WERI-Rb-1 (cell line): Measurements from ENCODE around the gene AMZ1.

ENCODE experiments used
- DNase-seq: peaks from one replicate; pipeline ENCODE4 v3.0.0-alpha.2; 2020
- H3K27ac ChIP-seq: fragments of 250-450 bp; sonication (Bioruptor Pico); 2 replicates; pipeline ENCODE4 v1.5.1; 2020; ENCODE audit warnings: mild to moderate bottlenecking, moderate library complexity
- H3K27me3 ChIP-seq: fragments of 250-450 bp; sonication (Bioruptor Pico); 2 replicates; pipeline ENCODE4 v1.5.1; 2021; ENCODE audit warnings: mild to moderate bottlenecking, low read depth, moderate library complexity; ENCODE audit not compliant: insufficient read depth, severe bottlenecking
- H3K36me3 ChIP-seq: fragments of 250-450 bp; sonication (Bioruptor Pico); 2 replicates; pipeline ENCODE4 v1.5.1; 2020; ENCODE audit warnings: mild to moderate bottlenecking, moderate library complexity
- H3K4me3 ChIP-seq: 2 replicates; pipeline ENCODE4 v1.5.1; 2011; ENCODE audit warnings: low read depth, mild to moderate bottlenecking, control low read depth, low read length
- H3K9me3 ChIP-seq: fragments of 250-450 bp; sonication (Bioruptor Pico); 2 replicates; pipeline ENCODE4 v1.5.1; 2021; ENCODE audit warnings: mild to moderate bottlenecking, moderate library complexity; ENCODE audit not compliant: severe bottlenecking
- TF ChIP-seq, protein P1 (sequence below): IDR thresholded peaks from 2 replicates; pipeline ENCODE4 v1.5.1; 2011; ENCODE audit warnings: low read depth, mild to moderate bottlenecking, control low read depth, inconsistent platforms, low read length

The AMZ1 gene

DNA sequence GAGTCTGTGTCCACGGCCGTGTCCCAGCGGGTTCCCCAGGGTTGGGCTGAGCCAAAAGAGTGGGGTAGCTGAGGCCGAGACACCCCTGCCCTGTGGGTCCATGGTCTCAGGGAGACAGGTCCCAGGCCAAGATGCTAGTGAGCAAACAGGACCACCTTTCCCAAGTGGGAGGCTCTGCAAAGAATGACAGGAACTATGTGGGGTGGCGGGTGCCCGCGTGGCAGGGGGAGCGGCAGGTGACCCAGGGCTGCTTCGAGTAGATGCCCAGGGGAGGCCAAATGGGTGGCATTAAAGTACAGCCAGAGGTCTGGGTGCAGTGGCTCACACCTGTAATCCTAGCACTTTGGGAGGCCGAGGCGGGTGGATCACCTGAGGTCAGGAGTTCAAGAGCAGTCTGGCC, 38.0 kb upstream of the AMZ1 start:
- no peak for DNase-seq
- Histone ChIP-seq H3K9me3 (no peaks in the 10 kb centered on the region), H3K27ac (no peak overlapping the region), H3K27me3 (no peaks in the 10 kb centered on the region), H3K36me3 (peaks cover 45% of the 10 kb centered on the region), H3K4me3 (no peak overlapping the region)
- TF ChIP-seq, protein P1, sequence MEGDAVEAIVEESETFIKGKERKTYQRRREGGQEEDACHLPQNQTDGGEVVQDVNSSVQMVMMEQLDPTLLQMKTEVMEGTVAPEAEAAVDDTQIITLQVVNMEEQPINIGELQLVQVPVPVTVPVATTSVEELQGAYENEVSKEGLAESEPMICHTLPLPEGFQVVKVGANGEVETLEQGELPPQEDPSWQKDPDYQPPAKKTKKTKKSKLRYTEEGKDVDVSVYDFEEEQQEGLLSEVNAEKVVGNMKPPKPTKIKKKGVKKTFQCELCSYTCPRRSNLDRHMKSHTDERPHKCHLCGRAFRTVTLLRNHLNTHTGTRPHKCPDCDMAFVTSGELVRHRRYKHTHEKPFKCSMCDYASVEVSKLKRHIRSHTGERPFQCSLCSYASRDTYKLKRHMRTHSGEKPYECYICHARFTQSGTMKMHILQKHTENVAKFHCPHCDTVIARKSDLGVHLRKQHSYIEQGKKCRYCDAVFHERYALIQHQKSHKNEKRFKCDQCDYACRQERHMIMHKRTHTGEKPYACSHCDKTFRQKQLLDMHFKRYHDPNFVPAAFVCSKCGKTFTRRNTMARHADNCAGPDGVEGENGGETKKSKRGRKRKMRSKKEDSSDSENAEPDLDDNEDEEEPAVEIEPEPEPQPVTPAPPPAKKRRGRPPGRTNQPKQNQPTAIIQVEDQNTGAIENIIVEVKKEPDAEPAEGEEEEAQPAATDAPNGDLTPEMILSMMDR, result no peak

DNA sequence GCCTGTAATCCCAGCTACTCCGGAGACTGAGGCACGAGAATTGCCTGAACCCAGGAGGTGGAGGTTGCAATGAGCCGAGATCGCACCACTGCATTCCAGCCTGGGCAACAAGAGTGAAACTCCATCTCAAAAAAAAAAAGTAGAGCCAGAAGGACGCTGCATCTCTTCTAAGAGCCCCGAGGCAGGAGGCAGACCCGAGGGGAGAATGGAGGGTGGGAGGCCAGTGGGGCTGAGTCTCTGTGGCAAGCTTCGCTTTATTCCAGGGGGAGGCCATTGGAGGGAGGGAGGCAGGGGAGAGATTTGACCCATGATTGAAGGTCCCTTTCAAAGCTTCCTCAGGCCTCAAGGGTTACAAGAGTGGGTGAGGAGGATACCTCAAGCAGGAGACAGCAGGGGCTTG, 37.6 kb upstream of the AMZ1 start:
- TF ChIP-seq, protein P1, result no peak
- no peak for DNase-seq
- Histone ChIP-seq H3K9me3 (no peaks in the 10 kb centered on the region), H3K27ac (no peak overlapping the region), H3K36me3 (peaks cover 45% of the 10 kb centered on the region), H3K27me3 (no peaks in the 10 kb centered on the region), H3K4me3 (no peak overlapping the region)

DNA sequence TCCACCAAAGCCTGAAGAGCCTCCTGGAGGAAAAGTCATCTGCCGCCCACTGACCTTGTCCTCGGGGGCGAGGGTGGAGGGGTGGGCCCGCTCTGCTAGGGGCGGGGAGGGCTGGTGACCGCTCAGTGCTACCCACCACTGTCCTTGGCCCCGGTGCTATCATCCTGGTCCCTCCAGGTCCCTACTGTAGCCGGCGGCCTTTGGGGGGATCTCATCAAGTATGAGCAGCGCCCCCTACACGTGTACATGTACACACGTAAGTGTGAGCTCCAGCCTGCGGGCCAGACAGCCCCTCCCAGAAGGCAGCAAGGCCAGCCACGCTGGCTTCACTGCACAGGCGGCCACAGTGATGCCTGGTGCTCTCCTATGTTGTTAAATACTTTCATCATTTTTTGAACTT, 36.7 kb upstream of the AMZ1 start:
- Histone ChIP-seq H3K36me3 (peaks cover 48% of the 10 kb centered on the region), H3K27ac (no peak overlapping the region), H3K4me3 (no peak overlapping the region), H3K9me3 (no peaks in the 10 kb centered on the region), H3K27me3 (no peaks in the 10 kb centered on the region)
- no peak for DNase-seq
- TF ChIP-seq, protein P1, result no peak

DNA sequence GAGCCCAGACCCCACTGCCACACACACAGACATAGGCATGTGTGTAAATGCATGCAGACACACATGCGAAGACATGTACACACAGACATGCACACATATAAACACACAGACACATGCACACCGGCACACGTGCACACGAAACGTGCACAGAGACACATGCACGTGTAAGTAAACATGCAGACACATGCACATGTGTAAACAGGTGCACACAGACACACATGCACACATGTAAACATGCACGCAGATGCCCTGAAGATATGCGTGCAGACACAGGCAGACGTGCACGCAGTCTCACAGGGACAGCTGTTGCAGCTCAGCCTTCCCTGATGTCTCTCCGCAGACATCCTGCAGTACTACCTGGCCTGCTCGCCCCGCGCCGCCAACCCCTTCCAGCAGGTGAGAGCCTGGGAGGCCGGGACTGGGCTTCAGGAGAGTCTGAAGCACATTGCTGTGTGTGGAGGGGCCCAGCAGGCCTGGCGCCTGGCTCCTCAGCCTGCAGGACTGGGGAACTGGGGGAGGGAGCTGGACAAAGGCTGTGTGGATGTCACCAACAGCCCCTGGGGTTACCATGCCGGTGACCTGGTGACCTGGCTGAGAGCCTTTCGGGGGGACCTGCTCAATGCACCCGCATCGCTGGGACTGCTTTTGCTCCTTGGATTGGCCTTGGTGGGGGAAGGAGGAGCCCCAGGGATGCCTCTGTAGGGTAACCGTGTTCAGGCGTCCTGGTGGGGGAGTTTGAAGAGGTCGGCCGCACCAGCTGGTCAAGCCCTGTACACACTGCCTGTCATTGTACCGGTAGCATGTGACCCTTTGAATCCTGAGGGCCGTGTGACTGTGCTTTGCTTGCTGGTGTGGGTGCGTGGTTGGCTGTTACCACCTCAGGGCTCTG, 35.9 kb upstream of the AMZ1 start:
- DNase-seq, result no peak
- peaks cover 54% of the 10 kb centered on the region for H3K36me3 ChIP-seq
- TF ChIP-seq, protein P1, result no peak
- no peak overlapping the region for H3K4me3 ChIP-seq
- no peaks in the 10 kb centered on the region for H3K27me3 ChIP-seq
- no peak overlapping the region for H3K27ac ChIP-seq
- no peaks in the 10 kb centered on the region for H3K9me3 ChIP-seq

DNA sequence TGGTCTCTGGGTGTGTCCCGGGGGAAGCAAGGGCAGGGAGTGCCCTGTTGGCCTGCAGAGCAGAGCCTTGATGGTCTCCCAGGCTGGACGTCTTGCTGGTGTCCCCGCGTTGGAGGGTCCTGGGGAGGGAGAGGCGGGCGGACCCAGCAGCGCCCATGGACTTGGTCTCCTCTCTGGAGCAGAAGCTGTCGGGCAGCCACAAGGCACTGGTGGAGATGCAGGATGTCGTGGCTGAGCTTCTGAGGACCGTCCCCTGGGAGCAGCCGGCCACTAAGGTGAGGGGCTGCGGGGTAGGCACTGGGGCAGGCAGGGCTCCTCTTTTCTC, 35.3 kb upstream of the AMZ1 start:
- Histone ChIP-seq H3K36me3 (peaks cover 54% of the 10 kb centered on the region), H3K27ac (no peak overlapping the region), H3K27me3 (no peaks in the 10 kb centered on the region), H3K4me3 (no peak overlapping the region), H3K9me3 (no peaks in the 10 kb centered on the region)
- TF ChIP-seq, protein P1, result no peak
- DNase-seq, result no peak

DNA sequence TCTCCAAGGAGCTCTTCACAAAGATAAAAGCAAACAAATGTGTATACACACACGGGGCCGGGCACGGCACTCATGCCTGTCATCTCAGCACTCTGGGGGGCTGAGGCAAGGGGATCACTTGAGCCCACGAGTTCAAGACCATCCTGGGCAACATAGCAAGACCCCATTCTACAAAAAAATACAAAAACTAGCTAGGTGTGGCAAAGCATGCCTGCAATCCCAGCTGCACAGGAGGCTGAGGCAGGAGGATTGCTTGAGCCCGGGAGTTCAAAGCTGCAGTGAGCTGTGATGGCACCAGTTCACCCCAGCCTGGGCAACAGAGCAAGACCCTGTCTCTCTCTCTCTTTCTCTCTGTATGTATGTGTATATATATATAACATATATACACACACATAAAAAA, 33.9 kb upstream of the AMZ1 start:
- H3K27me3 ChIP-seq, result no peaks in the 10 kb centered on the region
- TF ChIP-seq, protein P1, result no peak
- peaks cover 53% of the 10 kb centered on the region for H3K36me3 ChIP-seq
- H3K27ac ChIP-seq, result no peak overlapping the region
- DNase-seq, result no peak
- no peak overlapping the region for H3K4me3 ChIP-seq
- H3K9me3 ChIP-seq, result no peaks in the 10 kb centered on the region
